AG10803 (cell line): Measurements from ENCODE around the gene HABP2.

Experiments
- DNase-seq: peaks from one replicate; pipeline ENCODE4 v3.0.0; 2010; ENCODE audit warnings: low read depth
- H3K4me3 ChIP-seq: 2 replicates; pipeline ENCODE4 v1.5.1; 2011; ENCODE audit warnings: mild to moderate bottlenecking, low read length, control low read depth
- TF ChIP-seq, protein P1 (sequence below): conservative IDR thresholded peaks from 2 replicates; pipeline ENCODE4 v1.5.1; 2011; ENCODE audit warnings: mild to moderate bottlenecking, low read length, control low read depth, inconsistent platforms

The HABP2 gene

DNA sequence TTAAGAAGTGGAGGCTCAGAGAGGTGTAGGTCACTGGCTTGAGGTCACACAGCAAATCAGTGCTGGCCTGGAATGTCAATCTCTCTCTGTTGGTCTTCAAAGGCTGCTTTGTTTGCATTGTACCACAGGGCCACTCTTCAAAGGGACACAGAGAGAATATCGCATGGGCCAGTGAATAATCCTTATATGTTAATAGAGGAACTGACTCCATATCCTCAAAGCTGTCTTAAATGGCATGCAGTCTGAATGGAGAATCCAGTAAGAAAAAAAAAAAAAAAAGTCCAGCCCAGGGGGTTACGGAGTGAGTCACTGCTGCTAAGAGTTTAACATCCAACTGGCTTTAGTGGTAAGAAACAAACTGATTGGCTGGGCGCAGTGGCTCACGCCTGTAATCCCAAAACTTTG, 56.9 kb downstream of the HABP2 start:
- no peak overlapping the region for H3K4me3 ChIP-seq
- TF ChIP-seq, protein P1, sequence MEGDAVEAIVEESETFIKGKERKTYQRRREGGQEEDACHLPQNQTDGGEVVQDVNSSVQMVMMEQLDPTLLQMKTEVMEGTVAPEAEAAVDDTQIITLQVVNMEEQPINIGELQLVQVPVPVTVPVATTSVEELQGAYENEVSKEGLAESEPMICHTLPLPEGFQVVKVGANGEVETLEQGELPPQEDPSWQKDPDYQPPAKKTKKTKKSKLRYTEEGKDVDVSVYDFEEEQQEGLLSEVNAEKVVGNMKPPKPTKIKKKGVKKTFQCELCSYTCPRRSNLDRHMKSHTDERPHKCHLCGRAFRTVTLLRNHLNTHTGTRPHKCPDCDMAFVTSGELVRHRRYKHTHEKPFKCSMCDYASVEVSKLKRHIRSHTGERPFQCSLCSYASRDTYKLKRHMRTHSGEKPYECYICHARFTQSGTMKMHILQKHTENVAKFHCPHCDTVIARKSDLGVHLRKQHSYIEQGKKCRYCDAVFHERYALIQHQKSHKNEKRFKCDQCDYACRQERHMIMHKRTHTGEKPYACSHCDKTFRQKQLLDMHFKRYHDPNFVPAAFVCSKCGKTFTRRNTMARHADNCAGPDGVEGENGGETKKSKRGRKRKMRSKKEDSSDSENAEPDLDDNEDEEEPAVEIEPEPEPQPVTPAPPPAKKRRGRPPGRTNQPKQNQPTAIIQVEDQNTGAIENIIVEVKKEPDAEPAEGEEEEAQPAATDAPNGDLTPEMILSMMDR: no peak
- peak; percentile 3 for DNase-seq

- TF ChIP-seq, protein P1: no peak
- no peak overlapping the region for H3K4me3 ChIP-seq
- no peak for DNase-seq
Measured at GRCh38 chr10:113610631-113611601, 58.1 kb downstream of the HABP2 start.

- TF ChIP-seq, protein P1: no peak
Measured at GRCh38 chr10:113612154-113612553, 59.3 kb downstream of the HABP2 start.

DNA sequence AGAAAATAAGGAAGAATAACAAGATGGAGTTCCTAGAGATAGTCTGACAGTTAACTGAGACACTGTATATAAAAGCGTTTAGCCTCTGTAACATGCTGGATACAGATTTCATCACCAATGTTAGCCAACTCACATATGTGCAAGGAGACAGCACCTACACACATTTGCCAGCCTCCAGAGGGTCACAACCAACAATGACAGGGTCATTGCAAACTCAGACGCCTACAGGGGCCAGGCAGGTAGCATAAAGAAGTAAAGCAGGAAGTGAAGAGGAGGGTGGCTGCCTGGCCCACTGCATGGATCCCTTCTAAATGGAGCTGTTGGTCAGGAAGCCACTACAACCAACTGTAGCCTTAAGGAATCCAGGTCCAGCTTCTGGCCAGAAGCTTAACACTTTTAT, 60.6 kb downstream of the HABP2 start:
- TF ChIP-seq, protein P1: no peak
- DNase-seq: no peak
- H3K4me3 ChIP-seq: no peak overlapping the region

More at GRCh38 chr10:113612154-113612553, 59.3 kb downstream of the HABP2 start:
- no peak overlapping the region for H3K4me3 ChIP-seq
- no peak for DNase-seq

GRCh38 chr10:113613977-113614690, 61.3 kb downstream of the HABP2 start:
- TF ChIP-seq, protein P1: no peak
- DNase-seq: no peak
- no peak overlapping the region for H3K4me3 ChIP-seq

DNA sequence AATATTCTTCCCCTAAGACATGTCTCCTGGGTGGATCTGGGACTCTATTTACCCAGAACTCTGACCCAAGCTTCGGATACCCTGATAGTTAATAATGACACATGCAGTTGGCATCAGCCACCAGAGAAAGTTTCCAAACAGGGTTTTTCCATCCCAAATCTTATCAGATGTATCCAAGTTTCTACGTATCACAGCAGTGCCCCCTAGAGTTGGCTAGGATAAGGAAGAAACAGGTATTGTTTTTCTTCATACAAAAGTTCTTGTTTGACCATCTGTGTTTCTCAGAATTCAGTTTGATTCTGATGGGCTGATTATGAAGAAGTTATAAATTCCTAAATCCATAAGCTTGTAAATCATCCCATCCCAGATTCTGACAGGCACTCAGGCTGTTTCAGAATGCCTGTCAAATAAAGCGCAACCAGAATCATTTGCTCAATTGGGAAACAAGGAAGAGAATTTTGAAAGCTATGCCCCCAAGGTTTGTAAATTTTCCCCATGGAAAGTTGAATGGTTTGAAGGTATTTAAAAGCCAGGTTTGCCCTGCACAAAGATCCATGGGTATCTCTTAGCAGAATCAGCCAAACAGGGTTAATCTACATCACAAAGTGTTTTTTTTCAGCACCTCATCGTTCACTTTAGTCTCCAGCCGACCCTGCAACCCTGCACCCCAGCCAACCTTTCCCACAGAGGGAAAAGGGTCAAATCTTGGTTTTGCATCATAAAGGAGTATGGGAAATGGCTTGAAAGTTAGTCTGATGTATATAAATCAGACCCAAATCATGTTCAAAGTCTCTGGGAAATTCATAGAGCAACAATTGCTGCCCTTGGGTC, 63.6 kb downstream of the HABP2 start:
- TF ChIP-seq, protein P1: peak; percentile 67
- H3K4me3 ChIP-seq: no peak overlapping the region
- DNase-seq: peak; percentile 28
